Skeletal muscle tissue (tissue), 4 donors: Measurements from ENCODE around the gene RPH3AL. TPM values are rescaled to one million over a fixed set of nuclear protein-coding genes. Genes with fewer than 3 reads are reported as not detected.

Source experiments
- H3K27ac ChIP-seq: one replicate; pipeline ENCODE4 v1.7.0; 2013; ENCODE audit warnings: mild to moderate bottlenecking, low read depth, low read length, inconsistent platforms
- H3K27me3 ChIP-seq, 3 donors: one replicate each; pipeline ENCODE4 v1.7.0; 2013; ENCODE audit warnings: low read length in 3 of 3; ENCODE audit not compliant: control insufficient read depth in 3 of 3, insufficient read depth in 3 of 3
- H3K36me3 ChIP-seq, 3 donors: one replicate each; pipeline ENCODE4 v1.7.0; 2013; ENCODE audit warnings: low read length in 3 of 3; ENCODE audit not compliant: control insufficient read depth in 3 of 3, insufficient read depth in 3 of 3
- H3K4me1 ChIP-seq, 3 donors: one replicate each; pipeline ENCODE4 v1.7.0; 2013; ENCODE audit warnings: low read length in 3 of 3, mild to moderate bottlenecking in 3 of 3; ENCODE audit not compliant: control insufficient read depth in 3 of 3, insufficient read depth in 3 of 3
- H3K4me3 ChIP-seq, 3 donors: one replicate each; pipeline ENCODE4 v1.7.0; 2013; ENCODE audit warnings: low read length in 3 of 3
- H3K9ac ChIP-seq, 3 donors: one replicate each; pipeline ENCODE4 v1.7.0; 2013; ENCODE audit warnings: low read length in 3 of 3, mild to moderate bottlenecking in 3 of 3, moderate library complexity in 2 of 3, low read depth in 1 of 3
- H3K9me3 ChIP-seq, 3 donors: one replicate each; pipeline ENCODE4 v1.7.0; 2013; ENCODE audit warnings: low read length in 3 of 3; ENCODE audit not compliant: control insufficient read depth in 3 of 3
- total RNA-seq: library from RNA; depleted of rRNA; stranded (reverse); fragments of >200 nt; gene quantifications from one replicate; pipeline ENCODE4 v1.2.3, GENCODE V29; 2014
- donor health status: Osteomylitis.

Gene RPH3AL
- total RNA-seq, 1 donor from 2014 or later: 1.6 TPM

GRCh38 chr17:296379-296778 lies 56.2 kb downstream of the RPH3AL start:
- Histone ChIP-seq H3K4me1 (peaks cover 0 to 10% (median 5%) of the 10 kb centered on the region in 3 donors), H3K27ac (no peak overlapping the region), H3K36me3 (peaks cover 0 to 7% (median 0%) of the 10 kb centered on the region in 3 donors), H3K4me3 (no peak overlapping the region), H3K27me3 (no peaks in the 10 kb centered on the region), H3K9me3 (no peaks in the 10 kb centered on the region), H3K9ac (no peak overlapping the region)

DNA sequence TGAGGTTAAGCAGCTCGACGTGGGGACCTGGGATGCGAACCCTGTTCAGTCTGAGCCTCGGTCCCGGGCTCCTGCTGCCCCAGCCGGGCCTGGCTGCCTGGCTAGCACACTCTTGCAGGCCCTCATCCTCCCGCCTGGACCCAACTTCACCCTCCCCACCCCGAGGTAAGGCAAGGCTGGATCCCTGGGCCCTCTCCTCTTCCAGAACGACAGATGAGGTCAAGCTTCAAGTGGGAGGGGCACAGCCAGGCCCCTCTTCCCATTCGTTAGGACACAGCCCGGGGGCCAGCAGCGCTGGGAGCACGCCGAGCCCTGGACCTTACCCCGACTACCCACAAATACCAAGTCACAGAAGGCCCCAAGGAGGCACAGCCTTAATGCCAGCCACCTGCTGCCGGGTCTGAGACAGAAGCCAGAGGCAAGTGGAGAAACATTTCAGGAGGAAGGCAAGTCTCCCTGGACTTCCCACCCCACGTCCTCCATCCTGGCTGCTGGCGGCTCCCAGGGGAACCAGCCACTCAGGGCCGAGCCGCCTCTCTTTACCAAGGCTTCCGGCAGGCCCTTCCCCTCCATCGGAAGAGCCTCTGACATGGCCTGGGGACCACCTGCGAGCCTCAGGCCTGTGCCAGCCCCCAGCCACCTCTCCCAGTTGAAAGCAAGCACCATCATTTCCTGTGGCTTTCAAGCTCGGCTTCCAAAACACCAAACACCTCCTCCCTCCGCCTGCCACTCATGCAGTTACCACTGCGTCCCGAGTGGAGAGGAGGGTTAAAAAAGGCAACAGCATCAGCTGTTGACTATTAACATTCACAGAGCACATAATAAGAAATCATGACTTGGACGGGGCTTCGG lies 59.9 kb downstream of the RPH3AL start:
- H3K9ac ChIP-seq: no peak overlapping the region
- H3K27ac ChIP-seq: no peak overlapping the region
- H3K4me1 ChIP-seq: peaks cover 0 to under 1% (median 0%) of the 10 kb centered on the region in 3 donors
- no peaks in the 10 kb centered on the region for H3K9me3 ChIP-seq
- peaks cover 0 to 7% (median 3%) of the 10 kb centered on the region in 3 donors for H3K36me3 ChIP-seq
- no peaks in the 10 kb centered on the region for H3K27me3 ChIP-seq
- no peak overlapping the region for H3K4me3 ChIP-seq

- Histone ChIP-seq H3K4me3 (no peak overlapping the region), H3K9me3 (no peaks in the 10 kb centered on the region), H3K27me3 (no peaks in the 10 kb centered on the region), H3K36me3 (peaks cover 0 to 5% (median 3%) of the 10 kb centered on the region in 3 donors), H3K9ac (no peak overlapping the region), H3K27ac (no peak overlapping the region), H3K4me1 (no peaks in the 10 kb centered on the region)
Measured at GRCh38 chr17:292016-292415, 60.6 kb downstream of the RPH3AL start.

- H3K9me3 ChIP-seq: no peaks in the 10 kb centered on the region
- H3K4me3 ChIP-seq: no peak overlapping the region
- no peak overlapping the region for H3K27ac ChIP-seq
- H3K27me3 ChIP-seq: no peaks in the 10 kb centered on the region
- peaks cover 0 to 3% (median 2%) of the 10 kb centered on the region in 3 donors for H3K36me3 ChIP-seq
- H3K9ac ChIP-seq: no peak overlapping the region
- H3K4me1 ChIP-seq: no peaks in the 10 kb centered on the region
Measured at GRCh38 chr17:291587-291986, 61.0 kb downstream of the RPH3AL start.

DNA sequence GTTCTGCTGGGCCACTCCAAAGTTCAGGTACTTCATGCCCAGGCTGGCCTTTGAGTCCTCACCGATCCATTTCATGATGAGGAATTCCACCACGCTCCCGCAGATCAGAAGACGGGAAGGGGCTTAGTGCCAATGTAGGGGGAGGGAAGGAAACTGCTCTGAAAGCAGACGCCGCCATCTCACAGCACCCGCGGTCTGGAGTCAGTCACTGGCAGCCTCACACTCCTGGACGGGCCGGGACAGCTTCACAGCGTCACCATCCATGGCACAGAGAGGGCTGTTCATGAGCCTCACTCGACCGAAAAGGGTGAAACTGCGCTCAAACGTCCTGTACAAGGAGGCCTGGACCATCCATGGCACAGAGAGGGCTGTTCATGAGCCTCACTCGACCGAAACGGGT lies 62.0 kb downstream of the RPH3AL start:
- Histone ChIP-seq H3K4me1 (no peaks in the 10 kb centered on the region), H3K9me3 (no peaks in the 10 kb centered on the region), H3K27ac (no peak overlapping the region)

GRCh38 chr17:290121-290521 lies 62.5 kb downstream of the RPH3AL start:
- Histone ChIP-seq H3K9me3 (no peaks in the 10 kb centered on the region), H3K4me1 (no peaks in the 10 kb centered on the region), H3K36me3 (peaks cover 0 to 3% (median 0%) of the 10 kb centered on the region in 3 donors), H3K9ac (no peak overlapping the region), H3K27me3 (no peaks in the 10 kb centered on the region), H3K4me3 (no peak overlapping the region), H3K27ac (no peak overlapping the region)

More for the DNA sequence above, 62.0 kb downstream of the RPH3AL start:
- Histone ChIP-seq H3K4me3 (no peak overlapping the region), H3K27me3 (no peaks in the 10 kb centered on the region), H3K9ac (no peak overlapping the region), H3K36me3 (peaks cover 0 to 3% (median 0%) of the 10 kb centered on the region in 3 donors)

DNA sequence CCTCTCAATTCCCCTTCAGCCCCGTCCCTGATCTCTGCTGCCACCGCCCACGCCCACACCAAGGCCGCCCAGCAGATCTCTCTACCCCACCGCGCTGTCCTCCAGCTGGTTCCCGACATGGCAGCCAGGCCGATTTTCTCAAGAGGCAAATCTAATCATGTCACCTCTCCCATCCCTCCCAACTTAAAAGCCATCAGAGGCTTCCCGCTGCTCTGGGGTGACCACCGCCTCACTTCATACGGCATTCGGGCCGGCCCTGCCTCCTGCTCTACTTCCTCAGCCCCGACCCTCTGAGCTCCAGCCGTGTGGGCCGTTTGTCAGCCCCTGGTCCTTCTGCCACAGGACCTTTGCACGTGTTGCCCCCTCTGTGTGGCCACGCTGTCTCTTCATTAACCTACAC lies 63.2 kb downstream of the RPH3AL start:
- Histone ChIP-seq H3K9ac (no peak overlapping the region), H3K27me3 (no peaks in the 10 kb centered on the region), H3K9me3 (no peaks in the 10 kb centered on the region), H3K4me3 (no peak overlapping the region), H3K4me1 (no peaks in the 10 kb centered on the region), H3K36me3 (peaks cover 0 to 3% (median 0%) of the 10 kb centered on the region in 3 donors), H3K27ac (no peak overlapping the region)

GRCh38 chr17:288802-289356 lies 63.7 kb downstream of the RPH3AL start:
- no peaks in the 10 kb centered on the region for H3K4me1 ChIP-seq
- no peak overlapping the region for H3K4me3 ChIP-seq
- no peak overlapping the region for H3K27ac ChIP-seq
- H3K27me3 ChIP-seq: no peaks in the 10 kb centered on the region
- peaks cover 0 to 3% (median 1%) of the 10 kb centered on the region in 3 donors for H3K36me3 ChIP-seq
- no peaks in the 10 kb centered on the region for H3K9me3 ChIP-seq
- no peak overlapping the region for H3K9ac ChIP-seq

DNA sequence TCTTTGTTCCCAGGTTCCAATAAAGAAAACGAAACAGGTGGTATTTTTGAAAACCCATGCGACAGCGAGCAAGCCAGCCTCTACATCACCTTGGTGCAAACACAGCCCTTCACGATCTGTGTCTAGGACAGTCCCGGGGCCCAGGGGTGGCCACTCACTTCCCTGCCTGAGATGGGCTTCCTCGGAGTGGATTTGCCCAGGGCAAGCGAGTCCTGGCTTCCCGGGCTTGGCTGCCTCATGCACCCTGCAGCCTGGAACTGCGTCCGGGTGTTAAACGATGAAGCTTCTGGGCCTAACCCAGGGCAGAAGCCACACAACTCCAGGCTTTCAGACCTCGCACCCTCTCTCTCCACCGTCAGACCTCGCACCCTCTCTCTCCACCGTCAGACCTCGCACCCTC lies 66.0 kb downstream of the RPH3AL start:
- no peak overlapping the region for H3K4me3 ChIP-seq
- H3K9me3 ChIP-seq: no peaks in the 10 kb centered on the region
- H3K36me3 ChIP-seq: peaks cover 0 to 12% (median 2%) of the 10 kb centered on the region in 3 donors

GRCh38 chr17:285751-286422 lies 66.7 kb downstream of the RPH3AL start:
- no peaks in the 10 kb centered on the region for H3K9me3 ChIP-seq
- H3K9ac ChIP-seq: no peak overlapping the region
- H3K36me3 ChIP-seq: peaks cover 0 to 12% (median 2%) of the 10 kb centered on the region in 3 donors
- no peaks in the 10 kb centered on the region for H3K27me3 ChIP-seq
- H3K4me3 ChIP-seq: no peak overlapping the region
- H3K27ac ChIP-seq: no peak overlapping the region
- H3K4me1 ChIP-seq: peaks cover 0 to 4% (median 0%) of the 10 kb centered on the region in 3 donors

More for the DNA sequence above, 66.0 kb downstream of the RPH3AL start:
- H3K27ac ChIP-seq: no peak overlapping the region
- H3K4me1 ChIP-seq: peaks cover 0 to 4% (median 0%) of the 10 kb centered on the region in 3 donors
- H3K9ac ChIP-seq: no peak overlapping the region
- no peaks in the 10 kb centered on the region for H3K27me3 ChIP-seq
